GM19099 (cell line): Measurements from ENCODE around the gene RBM18.

ENCODE experiments used
- POLR2A ChIP-seq: IDR thresholded peaks from 3 replicates; pipeline ENCODE4 v1.6.1; 2011; ENCODE audit warnings: low read depth; ENCODE audit not compliant: insufficient read length; ENCODE audit errors: extremely low read depth

RBM18 gene

GRCh38 chr9:122234022-122234748, 30.5 kb downstream of the RBM18 start:
- TF ChIP-seq POLR2A: no peak

- TF ChIP-seq POLR2A: no peak
These were observed 31.8 kb downstream of the RBM18 start for GRCh38 chr9:122232796-122233306.

- no peak for TF ChIP-seq POLR2A
These were observed 35.2 kb downstream of the RBM18 start for GRCh38 chr9:122229485-122229837.

GRCh38 chr9:122228568-122229484, 35.8 kb downstream of the RBM18 start, which contains the start of gene LHX6:
TSS of gene LHX6 (minus strand) at chr9:122228957. CDS start at chr9:122228740, 217 bp downstream.
- no peak for TF ChIP-seq POLR2A

- TF ChIP-seq POLR2A: no peak
These were observed 36.5 kb downstream of the RBM18 start for GRCh38 chr9:122228191-122228567.

GRCh38 chr9:122227575-122227900, 37.1 kb downstream of the RBM18 start:
- TF ChIP-seq POLR2A: no peak

GRCh38 chr9:122226758-122227574, 37.7 kb downstream of the RBM18 start:
- TF ChIP-seq POLR2A: no peak

GRCh38 chr9:122226142-122226757, 38.4 kb downstream of the RBM18 start:
- TF ChIP-seq POLR2A: no peak

GRCh38 chr9:122225312-122226141, 39.1 kb downstream of the RBM18 start:
- no peak for TF ChIP-seq POLR2A

GRCh38 chr9:122223435-122223834, 41.2 kb downstream of the RBM18 start:
- TF ChIP-seq POLR2A: no peak

GRCh38 chr9:122222791-122223190, 41.8 kb downstream of the RBM18 start:
- no peak for TF ChIP-seq POLR2A

- no peak for TF ChIP-seq POLR2A
These were observed 43.3 kb downstream of the RBM18 start for GRCh38 chr9:122221183-122221811.

GRCh38 chr9:122220673-122221182, 43.9 kb downstream of the RBM18 start:
- TF ChIP-seq POLR2A: no peak
